ENCODE measurements around the gene DPYSL4. TPM values are rescaled to one million over a fixed set of nuclear protein-coding genes. Genes with fewer than 3 reads are reported as not detected.

Gene DPYSL4
- total RNA-seq, result 0.94 and 0.99 TPM in 2 replicates

GRCh38 chr10:132186488-132187429 is at the start of gene DPYSL4:
DPYSL4 (plus strand) TSS chr10:132186948; CDS start chr10:132187064, 116 bp downstream.

Other genes starting within 250 kb of the DPYSL4 start
- 97.2 and 108 TPM in 2 replicates for gene BNIP3, start 205.0 kb upstream of the DPYSL4 start, total RNA-seq
- gene JAKMIP3, start 121.0 kb upstream of the DPYSL4 start, total RNA-seq, result not detected in 2 replicates
- gene STK32C, start 121.0 kb downstream of the DPYSL4 start, total RNA-seq, result 9.7 and 13.4 TPM in 2 replicates
- gene LRRC27, start 145.2 kb downstream of the DPYSL4 start, total RNA-seq, result 1.6 and 3.4 TPM in 2 replicates
- 16.4 and 16.9 TPM in 2 replicates for gene PWWP2B, start 210.3 kb downstream of the DPYSL4 start, total RNA-seq

Data from hair follicular keratinocyte (primary cell).